NCI-H2196 treated with DMSO at 0.1 percent for 48 hours (cell line): ENCODE measurements around the gene MLLT3.

Experiments used
- DNase-seq: peaks from one replicate; lab custom pipeline; 2025; ENCODE audit not compliant: unreplicated experiment; lab: John Stamatoyannopoulos, UW

The MLLT3 gene

GRCh38 chr9:20480249-20480648 is 142.1 kb downstream of the MLLT3 start:
- no peak for DNase-seq

GRCh38 chr9:20479419-20480155 is 142.7 kb downstream of the MLLT3 start:
- no peak for DNase-seq

- no peak for DNase-seq
These were observed 143.5 kb downstream of the MLLT3 start for GRCh38 chr9:20478786-20479185.

- DNase-seq = no peak
These were observed 144.2 kb downstream of the MLLT3 start for GRCh38 chr9:20477940-20478620.

GRCh38 chr9:20476912-20477521 is 145.3 kb downstream of the MLLT3 start:
- no peak for DNase-seq

GRCh38 chr9:20474496-20474895 is 147.8 kb downstream of the MLLT3 start:
- DNase-seq = no peak

- no peak for DNase-seq
These were observed 148.7 kb downstream of the MLLT3 start for GRCh38 chr9:20473515-20474013.

GRCh38 chr9:20472342-20473045 is 149.8 kb downstream of the MLLT3 start:
- DNase-seq = no peak

GRCh38 chr9:20466328-20467008 is 155.8 kb downstream of the MLLT3 start:
- no peak for DNase-seq

GRCh38 chr9:20464242-20464641 is 158.1 kb downstream of the MLLT3 start:
- no peak for DNase-seq

- no peak for DNase-seq
These were observed 158.5 kb downstream of the MLLT3 start for GRCh38 chr9:20463823-20464222.

GRCh38 chr9:20462410-20462809 is 159.9 kb downstream of the MLLT3 start:
- no peak for DNase-seq

GRCh38 chr9:20447291-20447690 is 175.0 kb downstream of the MLLT3 start:
- DNase-seq = no peak

- DNase-seq = no peak
These were observed 176.1 kb downstream of the MLLT3 start for GRCh38 chr9:20446248-20446647.

- no peak for DNase-seq
These were observed 179.6 kb downstream of the MLLT3 start for GRCh38 chr9:20442461-20443319.

GRCh38 chr9:20441711-20442423 is 180.4 kb downstream of the MLLT3 start:
- DNase-seq = no peak

- DNase-seq = no peak
These were observed 181.1 kb downstream of the MLLT3 start for GRCh38 chr9:20441166-20441565.

GRCh38 chr9:20437476-20437875 is 184.8 kb downstream of the MLLT3 start:
- no peak for DNase-seq

- no peak for DNase-seq
These were observed 185.7 kb downstream of the MLLT3 start for GRCh38 chr9:20436476-20437195.
